Measurements from ENCODE around the gene ZNF486. TPM values are rescaled to one million over a fixed set of nuclear protein-coding genes. Genes with fewer than 3 reads are reported as not detected.

Gene ZNF486
- total RNA-seq = 4.2 and 9.9 TPM in 2 replicates

GRCh38 chr19:20167020-20167644 is at the start of gene ZNF486:
TSS of gene ZNF486 (plus strand) at chr19:20167214. CDS start at chr19:20167331, 117 bp downstream.

Other genes with a start within 250 kb of the ZNF486 start
- gene ZNF682, start 127.7 kb upstream of the ZNF486 start, total RNA-seq = 1.1 and 3.8 TPM in 2 replicates
- 0.81 and 1.0 TPM in 2 replicates for gene ZNF90, start 89.2 kb upstream of the ZNF486 start, total RNA-seq

Measured in bladder microvascular endothelial cell (primary cell).